GM21717 (cell line): Measurements from ENCODE around the gene CENPA.

ENCODE experiments used
- ATAC-seq: cut with Tn5 transposase; IDR thresholded peaks from one replicate; pipeline ENCODE4 v1.9.1; 2021; ENCODE audit warnings: mild to moderate bottlenecking, moderate library complexity; ENCODE audit not compliant: unreplicated experiment

Gene CENPA

GRCh38 chr2:26838121-26838906, 52.5 kb downstream of the CENPA start:
- ATAC-seq: no peak

- no peak for ATAC-seq
These were observed 55.2 kb downstream of the CENPA start for GRCh38 chr2:26840937-26841610.

GRCh38 chr2:26843041-26843440, 57.2 kb downstream of the CENPA start:
- no peak for ATAC-seq
